GM18520 (cell line): ENCODE results near the gene TCFL5.

Source experiments
- ATAC-seq: cut with Tn5 transposase; IDR thresholded peaks from one replicate; pipeline ENCODE4 v1.9.1; 2021; ENCODE audit not compliant: unreplicated experiment

TCFL5 gene

DNA sequence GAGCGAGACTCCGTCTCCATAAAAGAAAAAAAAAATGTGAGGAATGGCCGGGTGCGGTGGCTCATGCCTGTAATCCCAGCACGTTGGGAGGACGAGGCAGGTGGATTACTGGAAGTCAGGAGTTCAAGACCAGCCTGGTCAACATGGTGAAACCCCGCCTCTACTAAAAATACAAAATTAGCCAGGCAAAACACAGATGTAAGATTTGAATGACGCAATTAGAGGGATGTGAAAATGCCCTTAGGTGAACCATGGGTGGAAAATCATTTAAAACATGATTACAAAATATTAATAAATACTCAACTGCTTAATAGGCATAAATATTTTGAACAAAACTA is 23.9 kb downstream of the TCFL5 start:
- no peak for ATAC-seq

DNA sequence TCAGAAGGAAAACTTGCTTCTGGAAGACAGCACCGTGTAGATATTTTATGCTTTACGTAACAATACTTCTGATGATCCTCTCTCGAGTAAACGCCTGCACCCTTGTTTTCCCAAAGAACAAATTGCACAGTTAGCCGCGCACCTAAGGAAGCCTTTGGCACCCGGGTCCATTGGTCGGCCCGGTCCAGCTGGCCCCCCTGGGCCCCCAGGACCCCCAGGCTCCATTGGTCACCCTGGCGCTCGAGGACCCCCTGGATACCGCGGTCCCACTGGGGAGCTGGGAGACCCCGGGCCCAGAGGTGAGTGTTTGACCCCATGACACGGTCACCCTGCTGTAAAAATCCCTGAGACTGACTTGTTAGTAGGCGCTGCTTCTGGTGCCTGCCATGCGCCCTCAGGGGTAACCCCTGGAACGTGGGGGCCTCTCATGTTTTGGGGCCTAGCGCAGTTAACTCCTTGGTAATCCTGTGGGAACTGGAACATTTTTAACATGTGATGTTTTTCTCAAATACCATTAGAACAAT is 24.6 kb downstream of the TCFL5 start:
- ATAC-seq, result no peak

DNA sequence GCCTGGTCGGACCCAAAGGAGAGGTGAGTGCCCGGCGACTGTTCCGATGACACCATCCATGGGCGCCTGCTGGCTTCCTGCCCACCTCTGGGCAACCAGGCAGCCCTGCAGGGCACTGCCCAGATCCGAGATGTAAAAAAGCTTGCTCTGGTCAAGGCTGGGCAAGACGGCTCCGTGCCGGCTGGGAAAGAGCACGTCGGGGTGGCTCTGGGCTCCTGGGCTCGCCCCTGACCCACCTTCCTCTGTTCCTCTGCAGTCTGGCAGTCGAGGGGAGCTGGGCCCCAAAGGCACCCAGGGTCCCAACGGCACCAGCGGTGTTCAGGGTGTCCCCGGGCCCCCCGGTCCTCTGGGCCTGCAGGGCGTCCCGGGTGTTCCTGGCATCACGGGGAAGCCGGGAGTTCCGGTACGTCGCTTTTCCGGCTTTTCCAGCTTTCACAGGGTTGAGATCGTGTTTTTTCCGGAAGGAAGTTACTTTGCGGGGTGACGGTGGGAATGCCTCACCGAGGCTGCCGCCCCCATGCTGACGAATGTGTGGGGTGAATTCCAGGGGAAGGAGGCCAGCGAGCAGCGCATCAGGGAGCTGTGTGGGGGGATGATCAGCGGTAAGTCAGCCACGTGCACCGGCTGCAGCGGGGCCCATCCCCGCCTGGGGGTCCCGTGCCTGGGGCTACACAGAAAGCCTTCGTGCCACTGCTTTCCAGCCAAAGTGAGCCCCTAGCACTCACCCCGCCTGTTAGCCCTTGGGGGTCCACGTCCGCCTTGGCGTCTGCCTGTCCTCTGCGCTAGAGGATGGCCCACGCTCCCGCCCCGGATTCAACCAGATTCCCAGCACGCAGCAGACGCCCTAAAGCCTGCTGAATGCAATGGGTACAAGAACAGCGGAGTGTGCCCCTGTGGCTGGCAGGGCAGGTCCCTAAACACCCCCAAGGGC is 25.4 kb downstream of the TCFL5 start:
- no peak for ATAC-seq

DNA sequence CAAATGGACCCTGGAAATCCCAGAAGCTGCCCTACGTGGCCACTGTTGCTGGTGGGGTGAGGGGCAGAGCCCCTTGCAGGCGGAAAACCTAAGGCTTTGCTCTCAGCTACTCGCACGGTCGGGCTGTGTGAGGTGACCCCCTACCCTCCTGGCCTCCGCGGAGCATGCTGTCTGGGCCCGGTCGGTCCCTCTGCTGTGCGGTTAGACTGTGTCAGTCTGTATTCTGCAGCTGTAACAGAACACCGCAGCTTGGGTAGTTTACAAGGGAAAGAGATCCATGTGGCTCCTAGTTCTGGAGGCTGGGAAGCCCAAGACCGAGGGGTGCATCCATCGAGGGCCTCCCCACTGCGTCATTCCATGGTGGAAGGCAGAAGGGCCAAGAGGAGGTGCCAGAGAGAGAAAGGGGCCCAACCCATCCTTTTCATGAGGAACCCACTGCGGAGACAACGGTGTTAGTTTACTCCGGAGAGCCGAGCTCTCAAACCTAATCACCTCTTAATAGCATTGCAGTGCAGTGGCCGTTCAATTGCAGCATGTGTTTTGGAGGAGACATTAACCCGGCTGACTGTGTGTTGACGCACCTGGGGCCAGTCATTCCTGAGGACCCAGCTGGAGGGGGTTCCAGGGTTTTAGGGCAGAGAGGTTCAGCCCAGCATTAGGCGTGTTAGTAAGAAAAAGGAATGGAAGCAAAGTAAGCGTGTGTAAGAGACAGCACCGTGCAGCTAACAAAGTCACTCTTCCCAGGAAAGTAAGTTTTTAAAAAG is 26.5 kb downstream of the TCFL5 start:
- ATAC-seq, result no peak

DNA sequence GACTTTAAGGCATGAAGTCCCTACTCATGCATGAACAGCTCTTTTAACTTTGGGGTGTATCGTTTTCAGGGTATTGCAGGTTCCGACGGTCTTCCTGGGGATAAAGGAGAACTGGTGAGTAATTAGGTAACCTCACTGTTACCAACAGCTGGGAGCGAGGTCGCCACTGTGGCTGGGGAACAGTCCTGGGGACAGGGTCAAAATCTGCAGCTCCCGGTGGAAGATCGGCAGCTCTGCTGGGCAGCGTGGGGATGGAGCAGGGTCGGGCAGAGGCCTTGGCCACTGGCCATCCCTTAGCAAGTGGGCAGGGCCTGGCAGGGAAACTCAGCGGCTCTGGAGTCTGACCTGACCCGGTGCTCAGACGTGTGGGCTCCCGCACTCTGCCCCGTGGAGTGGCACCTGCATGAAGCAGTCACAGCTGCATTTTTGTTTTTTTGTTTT is 28.7 kb downstream of the TCFL5 start:
- no peak for ATAC-seq

DNA sequence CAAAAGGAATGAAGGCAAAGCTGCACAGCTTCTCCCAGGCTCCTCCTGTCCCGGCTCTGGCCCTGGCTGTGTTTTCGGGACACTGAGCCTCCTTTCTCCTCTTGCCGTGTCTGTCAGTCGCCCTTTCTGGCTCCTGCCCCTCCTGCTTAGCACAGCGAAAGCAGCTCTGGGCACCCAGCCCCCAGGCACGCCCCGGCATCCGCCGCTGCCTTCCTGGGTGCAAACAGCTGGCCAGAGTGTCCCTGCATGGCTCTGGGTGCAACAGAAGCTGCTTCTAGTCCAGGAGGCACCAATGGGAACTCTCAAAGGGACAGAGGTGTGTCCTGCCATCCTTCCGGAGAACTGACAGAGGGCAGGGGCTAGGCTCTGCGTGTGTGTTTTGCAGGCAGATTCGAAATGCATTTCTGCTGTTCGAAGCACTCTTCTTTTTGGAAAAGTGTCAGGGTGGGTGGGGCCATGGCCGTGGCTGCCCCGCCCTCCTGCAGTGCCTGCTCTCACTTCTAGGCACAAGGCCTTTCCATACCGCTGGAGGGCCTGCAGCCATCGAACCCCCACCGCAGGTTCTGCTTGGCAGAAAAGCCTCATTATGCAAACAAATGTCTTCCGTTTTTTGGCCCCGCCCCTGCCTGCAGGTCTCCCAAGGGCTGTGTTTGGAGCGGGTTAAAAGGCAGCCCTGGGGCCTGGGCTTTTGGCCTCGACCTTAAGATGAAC is 29.3 kb downstream of the TCFL5 start:
- no peak for ATAC-seq

DNA sequence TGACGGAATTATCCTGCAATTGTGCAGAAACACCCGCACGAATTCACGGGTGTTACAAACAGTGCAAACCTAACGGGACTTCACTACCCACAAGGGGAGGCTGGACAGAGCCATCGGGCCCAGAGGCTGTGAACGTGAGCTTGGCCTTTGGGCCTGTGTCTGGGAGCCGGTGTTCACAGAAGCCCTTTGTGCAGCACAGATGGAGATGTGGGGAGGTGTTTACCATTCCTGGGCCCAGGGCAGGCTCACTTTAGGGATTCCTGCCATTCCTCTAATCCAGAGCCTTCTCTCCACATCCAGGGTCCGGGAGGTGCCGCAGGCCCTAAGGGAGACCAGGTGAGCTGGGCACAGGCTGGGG is 29.8 kb downstream of the TCFL5 start:
- no peak for ATAC-seq

DNA sequence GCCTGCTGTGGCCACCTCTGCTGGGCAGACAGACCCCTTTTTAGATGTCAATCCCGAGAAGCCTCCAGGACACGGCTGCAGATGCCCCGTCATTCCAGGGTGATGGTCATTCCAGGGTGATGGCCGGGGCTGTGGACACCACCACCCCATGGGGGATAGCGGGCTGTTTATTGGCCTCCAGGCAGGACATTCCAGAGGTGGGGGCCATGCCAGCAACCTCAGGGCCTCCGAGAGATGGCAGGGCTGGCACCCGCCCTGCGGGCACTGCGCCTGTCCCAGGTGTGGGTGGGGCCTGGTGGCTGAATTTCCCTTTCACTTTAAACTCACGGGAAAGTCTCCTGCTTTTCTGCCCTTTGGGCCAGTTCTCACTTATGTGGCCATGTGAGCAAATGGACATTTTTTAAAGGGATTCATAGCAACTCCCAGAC is 30.2 kb downstream of the TCFL5 start:
- no peak for ATAC-seq

DNA sequence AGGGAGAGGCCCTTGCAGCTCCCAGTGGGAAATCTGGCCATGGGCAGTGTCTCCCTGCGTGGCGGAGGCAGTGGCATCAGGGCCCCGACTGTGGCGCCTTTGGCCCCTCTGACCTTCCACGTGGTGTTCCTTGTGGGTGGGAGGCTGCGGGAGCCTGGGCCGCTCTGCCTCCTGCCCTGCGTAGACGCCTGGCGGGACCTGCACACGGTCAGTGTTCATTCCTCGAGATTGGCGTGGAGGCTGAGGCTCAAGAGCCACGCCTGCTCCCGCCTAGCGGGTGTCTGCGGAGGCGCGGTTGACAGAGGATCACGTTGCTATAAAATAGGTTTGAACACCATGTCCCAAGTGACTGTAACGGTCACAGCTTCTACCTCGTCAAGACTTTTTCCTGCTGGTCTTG is 30.8 kb downstream of the TCFL5 start:
- no peak for ATAC-seq

DNA sequence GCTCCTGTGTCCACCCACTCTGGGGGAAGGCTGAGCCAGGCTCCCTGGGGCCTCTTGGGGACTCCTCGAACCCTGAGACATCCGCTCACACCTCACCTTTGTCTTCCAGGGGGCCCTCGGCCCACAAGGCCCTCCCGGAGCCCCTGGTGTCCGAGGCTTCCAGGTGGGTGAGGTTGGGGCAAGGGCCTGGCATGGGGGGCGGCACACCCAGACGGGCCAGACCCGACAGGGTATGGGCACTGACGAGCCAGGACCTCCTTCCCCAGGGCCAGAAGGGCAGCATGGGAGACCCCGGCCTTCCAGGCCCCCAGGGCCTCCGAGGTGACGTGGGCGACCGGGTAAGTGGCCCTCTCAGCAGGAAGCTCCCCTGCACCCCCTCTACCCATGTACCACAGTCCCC is 31.4 kb downstream of the TCFL5 start:
- ATAC-seq, result no peak

DNA sequence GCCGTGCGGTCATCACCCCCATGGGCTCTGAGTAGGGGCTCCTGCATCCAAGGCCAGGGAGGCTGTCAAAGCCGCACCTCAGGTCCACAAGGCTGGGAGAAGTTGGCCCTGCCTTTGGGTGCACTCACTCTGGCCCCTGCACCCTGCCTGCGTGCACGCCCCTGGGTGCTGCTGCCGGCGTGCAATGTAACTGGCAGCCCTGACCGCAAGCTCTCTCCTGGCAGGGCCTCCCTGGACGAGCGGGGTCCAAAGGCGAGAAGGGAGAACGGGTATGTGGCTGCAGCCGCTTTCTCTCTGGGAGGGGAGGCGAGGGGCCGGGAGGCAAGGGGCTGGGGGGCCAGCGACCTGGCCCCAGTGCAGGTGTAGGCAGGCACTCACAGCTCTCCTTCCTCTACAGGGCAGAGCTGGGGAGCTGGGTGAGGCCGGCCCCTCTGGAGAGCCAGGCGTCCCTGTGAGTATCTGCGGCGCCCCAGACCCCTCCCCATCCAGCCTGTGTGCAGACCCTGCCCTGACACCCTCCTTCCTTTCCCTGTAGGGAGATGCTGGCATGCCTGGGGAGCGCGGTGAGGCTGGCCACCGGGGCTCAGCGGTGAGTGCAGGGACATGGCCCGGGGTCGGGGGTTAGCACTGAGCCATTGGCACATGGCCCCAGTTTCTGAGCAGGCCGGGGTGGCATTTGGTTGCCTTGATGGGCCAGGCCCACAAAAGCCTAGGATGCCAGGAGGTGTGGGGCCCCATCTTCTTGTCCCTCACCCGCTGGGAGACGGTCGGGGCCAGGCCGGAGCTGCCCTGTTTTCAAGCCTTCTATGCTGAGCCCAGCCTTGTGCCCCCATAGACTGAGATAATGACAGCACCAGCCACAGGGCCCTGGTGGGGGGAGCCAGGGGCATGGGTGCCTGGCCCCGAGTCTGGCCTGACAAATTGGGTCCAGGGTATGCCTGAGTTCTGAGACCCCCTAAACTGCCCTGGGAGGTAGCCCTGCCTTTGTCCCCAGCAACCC is 32.1 kb downstream of the TCFL5 start:
- no peak for ATAC-seq

DNA sequence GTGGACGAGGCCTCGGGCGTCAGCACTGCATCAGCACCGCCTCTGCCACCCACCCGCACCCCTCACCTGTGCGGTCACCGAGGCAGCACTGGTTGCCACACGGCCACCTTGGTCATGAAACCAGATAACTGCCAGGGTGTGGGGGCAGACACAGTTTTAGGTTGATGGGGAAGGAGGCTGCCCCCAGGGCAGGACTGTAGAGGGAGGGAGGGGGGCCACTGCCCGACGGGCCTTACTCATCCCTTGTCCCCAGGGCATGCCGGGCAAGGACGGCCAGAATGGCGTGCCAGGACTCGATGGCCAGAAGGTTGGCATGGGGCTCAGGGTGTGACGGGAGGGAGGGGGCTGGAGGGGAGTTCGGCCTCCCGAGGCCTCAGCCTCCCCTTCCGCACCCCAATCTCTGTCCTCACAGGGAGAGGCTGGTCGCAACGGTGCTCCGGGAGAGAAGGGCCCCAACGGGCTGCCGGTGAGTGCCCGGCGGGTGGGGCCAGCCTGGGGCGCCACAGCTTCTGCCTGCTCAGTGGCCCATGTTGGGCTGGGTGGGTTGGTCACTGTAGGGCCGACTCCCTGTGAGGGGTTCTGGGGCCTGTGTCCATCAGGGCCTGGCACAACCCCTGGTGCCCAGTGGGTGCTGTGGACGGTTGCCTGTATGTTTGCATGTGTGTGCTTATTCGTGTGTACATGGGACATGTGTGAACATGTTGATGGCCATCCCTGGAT is 33.0 kb downstream of the TCFL5 start:
- no peak for ATAC-seq

DNA sequence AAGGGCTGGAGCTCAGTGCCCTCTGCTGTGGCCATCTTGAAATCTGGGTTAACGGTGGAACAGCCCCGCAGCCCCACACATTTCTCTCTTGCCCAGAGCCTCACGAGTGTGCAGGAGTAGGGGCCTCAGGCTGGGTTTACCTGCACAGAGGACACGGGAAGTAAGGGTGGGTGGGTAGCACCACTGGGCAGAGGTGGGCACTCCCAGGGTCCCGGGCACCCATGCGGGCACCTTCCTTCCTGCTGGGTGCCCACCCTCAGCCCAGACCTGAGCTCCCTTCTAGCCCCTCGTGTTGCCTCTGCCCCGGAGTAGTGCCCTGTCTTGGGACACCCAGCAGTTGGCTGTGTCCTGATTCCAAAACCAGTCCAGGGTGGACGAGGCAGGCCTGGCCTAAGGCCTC is 33.6 kb downstream of the TCFL5 start:
- ATAC-seq, result no peak

DNA sequence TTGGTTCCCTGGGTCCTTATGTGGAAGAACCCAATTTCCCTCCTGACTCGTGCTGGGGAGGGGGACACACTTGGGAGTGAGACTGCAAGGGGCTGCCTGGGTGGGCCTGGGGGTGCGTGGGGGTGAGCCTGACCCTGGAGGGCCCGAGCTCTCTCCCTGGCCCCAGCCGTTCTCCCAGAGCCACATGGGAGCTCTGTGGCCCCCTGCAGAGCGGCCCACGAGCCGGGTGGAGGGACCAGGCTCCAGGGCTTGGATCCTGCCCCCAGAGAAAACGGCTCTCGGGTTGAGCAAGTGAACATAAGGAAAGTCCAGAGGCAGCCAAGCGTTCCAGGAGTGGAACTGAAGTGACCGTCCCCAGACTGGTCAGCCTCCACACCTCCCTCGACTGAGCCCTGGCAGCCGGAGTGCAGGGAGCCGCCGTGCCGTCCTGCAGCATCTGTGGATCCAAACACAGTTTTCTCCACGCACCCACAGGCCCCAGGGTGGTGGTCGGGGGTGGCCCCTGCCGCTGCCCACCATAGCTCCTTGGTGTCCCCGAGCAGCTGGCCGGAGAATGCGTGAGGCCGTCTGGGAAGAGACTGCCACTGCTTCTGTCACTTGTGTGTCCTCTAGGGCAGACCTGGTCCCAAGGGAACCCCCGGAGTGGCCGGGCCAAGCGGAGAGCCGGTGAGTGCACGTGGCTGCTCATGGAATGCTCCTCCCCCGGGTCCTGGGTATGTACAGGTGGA is 34.1 kb downstream of the TCFL5 start:
- ATAC-seq, result no peak

DNA sequence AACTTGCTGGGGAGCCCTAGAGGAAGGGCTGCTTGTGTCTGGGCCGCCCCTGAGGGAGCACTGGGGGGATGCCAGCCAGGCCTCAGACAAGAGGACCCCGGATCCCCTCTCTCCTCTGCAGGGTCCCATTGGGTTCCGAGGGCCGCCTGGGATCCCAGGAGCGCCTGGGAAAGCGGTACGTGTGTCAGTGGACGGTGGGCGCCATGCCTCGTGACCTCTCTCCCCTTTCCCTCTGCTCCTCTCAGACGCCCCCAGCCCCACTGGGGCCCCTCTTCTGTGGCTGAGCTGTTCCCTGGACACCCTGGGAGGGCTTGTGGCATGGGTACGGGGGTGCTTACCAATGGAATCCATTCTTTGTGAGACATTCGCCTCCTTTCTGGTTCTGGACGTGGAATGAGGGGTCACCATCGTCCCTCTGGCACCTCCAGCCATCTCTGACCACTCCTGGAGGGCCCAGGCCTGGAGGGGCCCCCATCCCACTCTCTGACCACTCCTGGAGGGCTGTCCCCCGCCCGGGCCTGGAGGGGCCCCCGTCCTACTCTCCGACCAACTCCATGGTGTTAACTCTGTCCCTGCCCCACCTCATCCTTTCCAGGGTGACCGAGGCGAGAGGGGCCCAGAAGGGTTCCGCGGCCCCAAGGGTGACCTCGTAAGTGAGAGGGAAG is 34.8 kb downstream of the TCFL5 start:
- no peak for ATAC-seq

DNA sequence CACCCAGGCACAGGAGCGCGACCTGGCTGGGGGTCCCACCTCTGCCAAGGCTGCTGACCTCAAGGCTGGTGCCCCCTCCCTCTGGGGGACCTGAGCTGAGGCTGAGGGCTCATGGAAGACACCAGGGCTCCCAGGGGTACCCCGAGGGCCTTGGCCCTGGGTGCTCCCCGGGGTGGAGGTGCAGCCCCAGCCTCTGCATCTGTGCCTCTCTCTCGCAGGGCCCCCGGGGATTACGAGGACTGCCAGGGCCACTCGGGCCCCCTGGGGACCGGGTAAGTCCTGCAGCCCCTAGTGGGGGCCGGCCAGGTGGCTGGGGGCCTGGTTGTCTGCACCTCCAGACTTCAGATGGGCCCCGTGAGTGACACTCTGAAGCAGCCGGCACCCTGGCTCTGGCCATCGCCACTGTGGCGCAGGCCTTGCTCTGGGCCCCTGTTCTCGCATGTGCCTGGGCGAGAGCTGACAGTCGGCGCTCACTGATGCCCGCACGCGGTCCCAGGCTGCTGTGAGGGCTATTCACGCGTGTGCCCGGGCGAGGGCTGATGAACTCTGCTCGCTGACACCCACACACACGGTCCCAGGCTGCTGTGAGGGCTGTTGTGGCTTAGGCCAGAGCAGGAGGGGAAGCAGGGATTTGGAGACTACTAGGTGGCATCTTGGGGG is 35.5 kb downstream of the TCFL5 start:
- no peak for ATAC-seq

DNA sequence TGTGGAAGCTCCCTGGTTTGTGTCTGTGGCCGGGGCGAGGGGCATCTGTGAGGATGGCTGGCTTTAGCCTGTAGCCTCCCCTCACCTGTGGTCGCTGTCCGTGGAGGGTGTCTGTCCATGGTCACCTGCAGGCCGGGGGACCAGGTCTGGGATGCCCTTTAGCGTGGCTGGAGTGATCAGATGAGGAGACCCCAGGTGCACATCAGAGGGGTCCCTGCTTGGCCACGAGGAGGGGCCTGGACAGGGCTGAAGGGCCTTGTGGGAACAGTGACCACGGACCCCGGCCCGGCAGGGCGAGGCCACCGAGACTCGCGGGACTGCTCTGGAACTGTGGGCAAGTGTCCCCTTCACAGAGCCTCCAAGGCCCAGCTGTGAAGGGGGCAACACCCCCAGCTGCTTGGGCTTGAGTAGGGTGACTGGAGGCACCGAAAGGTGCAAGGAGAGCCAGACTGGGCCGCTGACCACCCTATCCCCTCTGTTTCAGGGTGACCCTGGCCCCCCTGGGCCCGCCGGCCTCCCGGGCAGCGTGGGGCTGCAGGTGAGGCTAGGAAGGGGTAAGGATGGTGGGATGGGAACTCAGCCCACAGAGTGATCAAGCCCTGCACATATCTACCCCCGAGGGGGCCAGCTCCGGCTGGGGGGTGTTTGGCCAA is 36.2 kb downstream of the TCFL5 start:
- no peak for ATAC-seq
